ENCODE data around the gene ZNF169.
"Not testable (repeated sequence)": the region's sequence is repeated elsewhere in the genome, so short reads cannot be mapped to it uniquely, and the experiment has no call there.

Gene ZNF169

DNA sequence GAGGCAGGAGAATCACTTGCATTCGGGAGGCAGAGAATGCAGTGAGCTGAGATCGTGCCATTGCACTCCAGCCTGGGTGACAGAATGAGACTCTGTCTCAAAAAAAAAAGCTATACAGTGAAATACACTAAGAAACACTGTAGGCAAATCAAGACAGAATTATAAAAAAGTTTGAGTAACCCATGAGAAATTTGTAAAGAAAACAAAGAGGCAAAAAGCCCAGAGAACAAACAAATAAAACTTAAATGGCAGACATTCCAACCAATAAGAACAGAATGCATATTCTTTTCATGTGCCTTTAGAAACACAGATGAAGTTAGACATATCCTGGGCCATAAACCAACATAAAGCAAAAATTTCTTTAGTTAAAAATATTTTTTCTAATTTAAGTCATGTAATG lies 30.6 kb downstream of the ZNF169 start:
- DNase-seq (ENCODE audit: extremely low read depth, low read depth) = no peak
- TF ChIP-seq, protein P1, sequence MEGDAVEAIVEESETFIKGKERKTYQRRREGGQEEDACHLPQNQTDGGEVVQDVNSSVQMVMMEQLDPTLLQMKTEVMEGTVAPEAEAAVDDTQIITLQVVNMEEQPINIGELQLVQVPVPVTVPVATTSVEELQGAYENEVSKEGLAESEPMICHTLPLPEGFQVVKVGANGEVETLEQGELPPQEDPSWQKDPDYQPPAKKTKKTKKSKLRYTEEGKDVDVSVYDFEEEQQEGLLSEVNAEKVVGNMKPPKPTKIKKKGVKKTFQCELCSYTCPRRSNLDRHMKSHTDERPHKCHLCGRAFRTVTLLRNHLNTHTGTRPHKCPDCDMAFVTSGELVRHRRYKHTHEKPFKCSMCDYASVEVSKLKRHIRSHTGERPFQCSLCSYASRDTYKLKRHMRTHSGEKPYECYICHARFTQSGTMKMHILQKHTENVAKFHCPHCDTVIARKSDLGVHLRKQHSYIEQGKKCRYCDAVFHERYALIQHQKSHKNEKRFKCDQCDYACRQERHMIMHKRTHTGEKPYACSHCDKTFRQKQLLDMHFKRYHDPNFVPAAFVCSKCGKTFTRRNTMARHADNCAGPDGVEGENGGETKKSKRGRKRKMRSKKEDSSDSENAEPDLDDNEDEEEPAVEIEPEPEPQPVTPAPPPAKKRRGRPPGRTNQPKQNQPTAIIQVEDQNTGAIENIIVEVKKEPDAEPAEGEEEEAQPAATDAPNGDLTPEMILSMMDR (IDR thresholded peaks at IDR 0.05; ENCODE audit: low read depth, low read length, missing control alignments) = no peak

DNA sequence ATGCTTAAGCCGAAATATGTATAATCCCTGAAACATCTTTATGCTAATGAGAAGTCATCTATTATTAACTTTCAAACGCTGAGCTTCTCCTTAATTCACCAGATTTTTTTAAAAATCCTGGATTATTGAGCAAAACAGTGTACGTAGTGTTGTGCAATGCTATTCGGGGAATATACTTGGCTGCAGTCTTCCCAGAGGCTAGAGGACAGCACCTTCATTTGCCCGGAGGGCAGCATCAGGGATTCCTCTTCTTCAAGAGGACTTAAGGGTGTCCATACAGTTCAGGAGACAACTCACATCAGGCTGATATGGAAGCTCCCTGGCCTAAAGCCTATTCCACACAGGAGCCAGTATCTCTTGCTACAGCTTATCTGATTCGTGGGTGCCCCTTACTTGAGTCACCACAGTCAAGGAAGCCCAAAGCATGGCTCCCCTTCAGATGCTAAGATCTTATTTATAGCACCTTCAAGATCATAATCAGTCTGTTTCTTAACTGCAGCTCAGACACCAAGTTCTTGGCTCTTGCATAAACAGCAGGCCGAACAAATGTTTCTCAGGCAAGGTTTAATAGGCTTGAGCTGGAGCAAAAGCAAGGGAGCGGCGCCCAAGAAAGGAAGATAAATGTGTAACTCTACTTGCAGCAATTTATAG lies 40.0 kb downstream of the ZNF169 start:
- no peak overlapping the region for H3K4me3 ChIP-seq (replicated peaks; ENCODE audit: low read depth, low read length)
- DNase-seq (ENCODE audit: extremely low read depth, low read depth) = no peak
- TF ChIP-seq, protein P1 (IDR thresholded peaks at IDR 0.05; ENCODE audit: low read depth, low read length, missing control alignments) = no peak

More for the DNA sequence above, 30.6 kb downstream of the ZNF169 start:
- H3K4me3 ChIP-seq (replicated peaks; ENCODE audit: low read depth, low read length) = no peak overlapping the region

DNA sequence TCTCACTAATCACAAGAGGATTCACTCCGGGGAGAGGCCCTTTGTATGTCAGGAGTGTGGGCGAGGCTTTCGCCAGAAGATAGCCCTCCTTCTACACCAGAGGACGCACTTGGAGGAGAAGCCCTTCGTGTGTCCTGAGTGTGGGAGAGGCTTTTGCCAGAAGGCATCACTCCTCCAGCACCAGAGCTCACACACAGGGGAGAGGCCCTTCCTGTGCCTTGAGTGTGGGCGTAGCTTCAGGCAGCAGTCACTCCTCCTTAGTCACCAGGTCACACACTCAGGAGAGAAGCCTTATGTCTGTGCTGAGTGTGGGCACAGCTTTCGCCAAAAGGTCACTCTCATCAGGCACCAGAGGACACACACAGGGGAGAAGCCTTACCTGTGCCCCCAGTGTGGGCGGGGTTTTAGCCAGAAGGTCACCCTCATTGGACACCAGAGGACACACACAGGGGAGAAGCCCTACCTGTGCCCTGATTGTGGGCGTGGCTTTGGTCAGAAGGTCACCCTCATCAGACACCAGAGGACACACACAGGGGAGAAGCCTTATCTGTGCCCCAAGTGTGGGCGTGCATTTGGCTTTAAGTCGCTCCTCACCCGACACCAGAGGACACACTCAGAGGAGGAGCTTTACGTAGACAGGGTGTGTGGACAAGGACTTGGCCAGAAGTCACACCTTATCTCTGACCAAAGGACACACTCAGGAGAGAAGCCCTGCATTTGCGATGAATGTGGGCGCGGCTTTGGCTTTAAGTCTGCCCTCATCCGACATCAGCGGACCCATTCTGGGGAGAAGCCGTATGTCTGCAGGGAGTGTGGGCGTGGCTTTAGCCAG lies 41.6 kb downstream of the ZNF169 start:
- no peak overlapping the region for H3K4me3 ChIP-seq (replicated peaks; ENCODE audit: low read depth, low read length)
- no peak for DNase-seq (ENCODE audit: extremely low read depth, low read depth)
- TF ChIP-seq, protein P1 (IDR thresholded peaks at IDR 0.05; ENCODE audit: low read depth, low read length, missing control alignments) = no peak

DNA sequence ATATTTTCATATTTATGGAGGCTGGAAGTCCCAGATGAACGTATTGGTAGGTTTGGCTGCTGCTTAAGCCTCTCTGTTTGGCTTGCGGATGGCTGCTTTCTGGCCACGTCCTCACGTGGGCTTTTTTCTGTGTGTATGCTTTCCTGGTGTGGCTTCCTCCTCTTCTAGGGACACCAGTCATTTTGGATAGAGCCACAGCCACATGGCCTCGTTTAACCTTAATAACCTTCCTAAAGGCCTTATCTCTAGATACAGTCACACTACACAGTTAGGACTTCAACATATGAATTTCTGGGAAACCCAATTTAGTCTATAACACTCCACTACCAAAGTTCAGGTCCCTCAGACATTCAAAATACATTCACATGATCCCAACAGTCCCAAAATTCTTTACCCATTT lies 42.5 kb downstream of the ZNF169 start:
- DNase-seq (ENCODE audit: extremely low read depth, low read depth) = no peak
- H3K4me3 ChIP-seq (replicated peaks; ENCODE audit: low read depth, low read length) = no peak overlapping the region
- TF ChIP-seq, protein P1 (IDR thresholded peaks at IDR 0.05; ENCODE audit: low read depth, low read length, missing control alignments) = no peak

DNA sequence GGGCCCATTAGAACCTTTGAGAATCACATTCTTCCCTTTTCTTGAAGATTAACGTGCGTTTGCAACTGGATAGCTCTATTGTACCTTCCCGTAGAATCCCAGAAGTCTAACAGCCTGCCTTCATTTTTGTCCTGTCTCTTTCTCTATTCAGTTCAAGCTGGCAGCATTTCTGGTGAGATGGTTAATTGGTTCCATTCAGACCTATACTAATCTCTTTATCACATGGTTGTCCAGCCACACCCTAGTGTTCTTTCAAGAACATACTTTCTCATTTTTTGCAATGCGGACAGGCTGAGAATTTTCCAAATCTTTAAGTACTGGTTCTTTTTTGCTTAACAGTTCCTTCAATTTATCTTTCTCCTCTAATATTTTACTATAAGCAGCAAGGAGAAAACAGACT lies 43.3 kb downstream of the ZNF169 start:
- TF ChIP-seq, protein P1 (IDR thresholded peaks at IDR 0.05; ENCODE audit: low read depth, low read length, missing control alignments) = no peak
- no peak for DNase-seq (ENCODE audit: extremely low read depth, low read depth)
- H3K4me3 ChIP-seq (replicated peaks; ENCODE audit: low read depth, low read length) = no peak overlapping the region

DNA sequence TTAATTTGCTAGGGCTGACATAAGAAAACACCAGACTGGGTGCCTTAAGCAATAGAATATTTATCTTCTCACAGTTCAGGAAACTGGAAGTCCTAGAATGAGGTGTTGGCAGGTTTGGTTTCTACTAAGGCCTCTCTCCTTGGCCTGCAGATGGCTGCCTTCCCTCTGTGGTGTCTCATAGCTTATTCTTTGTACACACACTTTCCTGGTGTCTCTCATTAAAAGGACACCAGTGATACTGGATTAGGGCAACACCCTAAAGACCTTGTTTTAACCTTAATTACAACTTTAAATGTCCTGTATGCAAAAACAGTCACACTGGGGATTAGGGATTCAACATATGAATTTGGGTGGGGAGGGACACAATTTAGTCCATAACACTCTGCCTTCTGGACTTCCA lies 44.2 kb downstream of the ZNF169 start:
- no peak overlapping the region for H3K4me3 ChIP-seq (replicated peaks; ENCODE audit: low read depth, low read length)
- TF ChIP-seq, protein P1 (IDR thresholded peaks at IDR 0.05; ENCODE audit: low read depth, low read length, missing control alignments) = no peak
- DNase-seq (ENCODE audit: extremely low read depth, low read depth) = no peak

DNA sequence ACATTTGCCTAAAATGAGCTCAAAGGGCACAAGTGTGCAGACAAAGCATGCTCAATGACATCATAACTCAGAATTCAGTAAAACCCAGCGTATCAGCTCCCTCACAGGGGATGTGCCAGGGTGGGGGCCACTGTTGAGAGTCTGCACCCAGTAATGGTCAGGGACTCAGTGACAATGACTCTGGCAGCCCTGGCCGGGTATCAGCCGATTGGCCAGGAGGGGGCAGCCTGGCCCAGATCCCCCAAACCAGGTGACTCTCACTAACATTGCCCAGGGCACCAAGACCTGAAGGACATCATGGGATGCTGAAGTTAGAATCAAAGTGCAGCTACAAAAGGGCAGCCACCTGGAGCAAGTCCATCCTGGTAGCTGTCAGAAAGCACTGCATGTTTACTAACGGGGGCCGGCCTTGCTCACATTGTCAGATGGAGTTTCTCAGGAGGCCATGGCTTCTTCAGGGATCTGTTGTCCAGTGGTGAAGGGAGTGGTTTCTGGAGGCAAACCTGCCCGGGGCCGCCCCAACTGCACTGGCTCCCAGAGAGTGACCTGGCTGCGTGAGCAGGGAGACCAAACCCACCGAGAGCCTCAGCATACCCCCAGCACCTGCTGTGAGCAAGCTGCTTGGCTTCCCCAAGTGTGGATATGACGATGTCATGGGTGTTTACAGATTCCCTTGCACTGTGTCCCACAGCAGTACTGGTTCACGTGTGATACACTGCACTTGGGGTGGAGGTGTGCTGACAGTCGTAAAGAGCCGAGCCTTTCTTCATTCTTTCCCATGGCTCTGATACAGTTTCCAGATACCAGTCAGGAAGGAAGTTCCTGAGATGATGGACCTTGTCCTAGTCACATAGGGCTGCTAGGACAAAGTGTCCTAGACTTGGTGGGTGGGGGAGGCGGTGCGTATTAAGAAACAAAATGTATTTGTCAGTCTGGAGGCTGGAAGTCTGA lies 56.2 kb downstream of the ZNF169 start:
- H3K4me3 ChIP-seq (replicated peaks; ENCODE audit: low read depth, low read length); DNase-seq (ENCODE audit: extremely low read depth, low read depth): not testable (repeated sequence)

DNA sequence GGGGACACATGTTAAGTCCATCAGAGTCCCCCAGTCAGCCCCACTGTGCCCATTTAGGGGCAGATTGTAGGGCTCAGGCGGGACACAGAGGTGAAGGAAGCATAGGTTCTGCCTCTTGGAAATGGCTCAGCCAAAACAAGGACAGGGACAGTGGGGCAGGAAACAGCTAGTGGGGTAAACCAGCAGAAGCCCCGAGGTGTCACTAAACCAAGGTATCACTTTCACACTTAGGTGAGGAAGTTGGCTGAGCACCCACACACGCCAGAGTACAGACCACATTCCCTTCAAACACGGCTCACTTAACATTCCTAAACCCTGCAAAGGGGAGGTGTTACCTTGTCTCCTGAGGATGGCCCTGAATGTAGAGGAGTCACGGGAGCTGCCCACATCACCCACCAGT lies 57.1 kb downstream of the ZNF169 start:
- not testable (repeated sequence) for H3K4me3 ChIP-seq (replicated peaks; ENCODE audit: low read depth, low read length); DNase-seq (ENCODE audit: extremely low read depth, low read depth)

DNA sequence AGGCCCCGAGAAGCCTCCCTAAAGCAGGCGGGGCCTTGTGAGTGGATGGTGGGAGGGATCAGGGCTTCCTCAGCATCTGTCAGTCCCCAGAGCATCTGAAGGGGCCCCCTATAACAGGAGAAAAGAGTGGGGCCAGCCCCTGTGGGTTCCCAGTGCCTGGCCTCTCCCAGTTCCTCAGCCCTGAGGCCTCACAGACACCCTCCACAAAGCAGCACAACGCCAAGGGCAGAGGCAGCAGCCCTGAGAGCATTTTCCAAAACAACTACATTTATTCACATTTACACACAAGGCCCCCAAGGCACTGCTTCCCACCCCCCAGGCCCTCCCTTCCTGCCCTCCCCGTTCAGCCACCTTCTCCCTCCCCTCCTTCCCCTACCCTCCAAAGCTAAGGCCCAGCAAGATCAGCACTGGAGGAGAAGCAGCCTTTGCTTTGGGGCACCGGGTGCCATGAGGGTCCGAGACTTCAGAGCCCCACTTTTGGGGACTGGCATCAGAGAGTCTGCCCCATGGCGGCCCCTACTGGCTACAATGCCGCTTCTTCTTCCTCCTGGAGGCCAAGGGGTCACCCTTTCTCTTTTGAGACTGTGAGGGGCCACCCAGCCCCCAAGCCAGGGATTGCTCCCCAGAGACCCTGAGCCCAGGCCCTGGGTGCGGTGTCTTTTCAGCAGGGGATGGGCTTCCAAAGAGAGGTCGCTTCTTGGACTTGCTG lies 59.0 kb downstream of the ZNF169 start:
- DNase-seq (ENCODE audit: extremely low read depth, low read depth); H3K4me3 ChIP-seq (replicated peaks; ENCODE audit: low read depth, low read length): not testable (repeated sequence)
